Small intestine (tissue), 7 donors: ENCODE results near the gene STRIT1. TPM values are rescaled to one million over a fixed set of nuclear protein-coding genes. Genes with fewer than 3 reads are reported as not detected.
A peak's percentile ranks its signal among the peaks of the same experiment; 100 is the strongest.

Experiments
- DNase-seq, 2 donors: peaks; one replicate each; pipeline versions ENCODE4 v3.0.0 to v3.0.0-alpha.2; 2013
- FAIRE-seq: peaks from 2 replicates; lab custom pipeline; 2012; peaks lifted over from hg19 to GRCh38; lab: Jason Lieb, UNC
- H3K27ac ChIP-seq, 3 donors: one replicate each; pipeline ENCODE4 v1.5.1; 2013; ENCODE audit warnings: low read length in 2 of 3, mild to moderate bottlenecking in 2 of 3, control low read depth in 1 of 3, inconsistent platforms in 1 of 3, low read depth in 1 of 3, moderate library complexity in 1 of 3
- H3K27me3 ChIP-seq, 3 donors: one replicate each; pipeline ENCODE4 v1.6.1; 2013; ENCODE audit warnings: low read length in 3 of 3, inconsistent platforms in 1 of 3; ENCODE audit not compliant: control insufficient read depth in 3 of 3, insufficient read depth in 3 of 3
- H3K36me3 ChIP-seq, 3 donors: one replicate each; pipeline ENCODE4 v1.6.1; 2013; ENCODE audit warnings: low read length in 3 of 3, inconsistent platforms in 1 of 3, low read depth in 1 of 3, mild to moderate bottlenecking in 1 of 3, moderate library complexity in 1 of 3; ENCODE audit not compliant: control insufficient read depth in 3 of 3, insufficient read depth in 2 of 3
- H3K4me1 ChIP-seq, 3 donors: one replicate each; pipeline ENCODE4 v1.6.1; 2013; ENCODE audit warnings: low read length in 2 of 3, inconsistent platforms in 1 of 3, low read depth in 1 of 3, mild to moderate bottlenecking in 1 of 3, moderate library complexity in 1 of 3; ENCODE audit not compliant: control insufficient read depth in 3 of 3, insufficient read depth in 2 of 3
- H3K4me3 ChIP-seq, 3 donors: one replicate each; pipeline ENCODE4 v1.5.1; 2013; ENCODE audit warnings: low read length in 3 of 3, control low read depth in 1 of 3, inconsistent platforms in 1 of 3, low read depth in 1 of 3, mild to moderate bottlenecking in 1 of 3, moderate library complexity in 1 of 3
- H3K9me3 ChIP-seq, 2 donors: one replicate each; pipeline ENCODE4 v1.6.1; 2013; ENCODE audit warnings: low read depth in 1 of 2, low read length in 1 of 2; ENCODE audit not compliant: control insufficient read depth in 2 of 2, insufficient read depth in 1 of 2
- WGBS, 3 donors: extraction: QIAGEN DNeasy Blood & Tissue Kit; methylation state at CpG; one replicate each; pipeline ENCODE4 v1.1.7; 2013; 5-methylcytosine and 5-hydroxymethylcytosine counted together
- polyA plus RNA-seq, 4 donors: library from polyadenylated mRNA; stranded (reverse) in 3 of 4; unstranded in 1 of 4; fragments of 200-250 nt in 3 of 4; fragments of 120-200 nt in 1 of 4; gene quantifications; one replicate each; pipeline versions ENCODE4 v1.2.1 to v1.2.3, GENCODE V29; 2013
- donor health status: healthy with polysubstance abuse.
- donor health status: control.
- donor health status: control.
- donor health status: Bipolar disorder and iron deficiency.
- donor health status: healthy.

STRIT1 gene
- polyA plus RNA-seq, 4 donors: 0.10 to 10.3 (median 1.2) TPM

GRCh38 chr3:155308831-155309230 lies 15.3 kb upstream of the STRIT1 start:
- DNase-seq: no peak
- Histone ChIP-seq H3K4me1 (peaks cover 0 to 6% (median 2%) of the 10 kb centered on the region in 3 donors), H3K36me3 (no peaks in the 10 kb centered on the region), H3K4me3 (no peak overlapping the region), H3K27ac (no peak overlapping the region), H3K9me3 (peaks cover 0 to 11% of the 10 kb centered on the region in 2 donors), H3K27me3 (no peaks in the 10 kb centered on the region)
- no peak for FAIRE-seq
- 83 to 87% (median 86%) methylated on average over 9 of the region's 9 CpGs for WGBS, 3 donors

- WGBS, 3 donors: 88 to 95% (median 93%) methylated on average over 7 of the region's 7 CpGs
- no peak for DNase-seq
- FAIRE-seq: peak; percentile 93
Measured at GRCh38 chr3:155307183-155307582, 13.7 kb upstream of the STRIT1 start.

GRCh38 chr3:155304394-155304793 lies 10.9 kb upstream of the STRIT1 start:
- FAIRE-seq: no peak
- Histone ChIP-seq H3K27ac (peak overlapping the region in 1 of 3 donors; percentile 64), H3K9me3 (peaks cover 0 to 10% of the 10 kb centered on the region in 2 donors), H3K4me3 (no peak overlapping the region), H3K36me3 (no peaks in the 10 kb centered on the region), H3K27me3 (no peaks in the 10 kb centered on the region), H3K4me1 (peaks cover 0 to 10% (median 2%) of the 10 kb centered on the region in 3 donors)
- peak in 1 of 2 donors; percentile 18 for DNase-seq
- WGBS, 3 donors: 68 to 89% (median 70%) methylated on average over 2 of the region's 2 CpGs

More at GRCh38 chr3:155307183-155307582, 13.7 kb upstream of the STRIT1 start:
- Histone ChIP-seq H3K27me3 (no peaks in the 10 kb centered on the region), H3K4me3 (no peak overlapping the region), H3K27ac (no peak overlapping the region), H3K4me1 (peaks cover 0 to 10% (median 2%) of the 10 kb centered on the region in 3 donors), H3K36me3 (no peaks in the 10 kb centered on the region), H3K9me3 (peaks cover 0 to 11% of the 10 kb centered on the region in 2 donors)

GRCh38 chr3:155303540-155304097 lies 10.1 kb upstream of the STRIT1 start:
- FAIRE-seq: no peak
- peak; percentile 54 to 64 for DNase-seq
- H3K4me1 ChIP-seq: peaks cover 0 to 10% (median 2%) of the 10 kb centered on the region in 3 donors
- H3K27me3 ChIP-seq: no peaks in the 10 kb centered on the region
- H3K9me3 ChIP-seq: peaks cover 0 to 9% of the 10 kb centered on the region in 2 donors
- H3K4me3 ChIP-seq: no peak overlapping the region
- no peaks in the 10 kb centered on the region for H3K36me3 ChIP-seq
- H3K27ac ChIP-seq: peak overlapping the region in 2 of 3 donors; percentile 41 to 64

GRCh38 chr3:155302891-155303290 lies 9.4 kb upstream of the STRIT1 start:
- H3K4me1 ChIP-seq: peaks cover 0 to 10% (median 2%) of the 10 kb centered on the region in 3 donors
- FAIRE-seq (peak; percentile 96), DNase-seq (peak; percentile 70 to 95)
- 0 to 48% (median 22%) methylated on average over 2 of the region's 2 CpGs for WGBS, 3 donors
- no peaks in the 10 kb centered on the region for H3K36me3 ChIP-seq
- H3K27me3 ChIP-seq: no peaks in the 10 kb centered on the region
- peak overlapping the region in 1 of 3 donors; percentile 64 for H3K27ac ChIP-seq
- H3K4me3 ChIP-seq: no peak overlapping the region
- H3K9me3 ChIP-seq: peaks cover 0 to 10% of the 10 kb centered on the region in 2 donors

- 16 to 53% (median 31%) methylated on average over 2 of the region's 2 CpGs for WGBS, 3 donors
- Histone ChIP-seq H3K4me1 (peaks cover 0 to 10% (median 2%) of the 10 kb centered on the region in 3 donors), H3K27ac (peak overlapping the region in 1 of 3 donors; percentile 64), H3K36me3 (no peaks in the 10 kb centered on the region), H3K27me3 (no peaks in the 10 kb centered on the region), H3K9me3 (peaks cover 0 to 13% of the 10 kb centered on the region in 2 donors), H3K4me3 (no peak overlapping the region)
- FAIRE-seq (no peak), DNase-seq (peak in 1 of 2 donors; percentile 73)
Measured at GRCh38 chr3:155302481-155302880, 9.0 kb upstream of the STRIT1 start.

- DNase-seq (no peak), FAIRE-seq (no peak)
- no peaks in the 10 kb centered on the region for H3K27me3 ChIP-seq
- no peak overlapping the region for H3K4me3 ChIP-seq
- H3K9me3 ChIP-seq: peaks cover 0 to 17% of the 10 kb centered on the region in 2 donors
- no peaks in the 10 kb centered on the region for H3K4me1 ChIP-seq
- H3K36me3 ChIP-seq: no peaks in the 10 kb centered on the region
- H3K27ac ChIP-seq: no peak overlapping the region
Measured at GRCh38 chr3:155297100-155297499, 3.6 kb upstream of the STRIT1 start.

- H3K4me1 ChIP-seq: no peaks in the 10 kb centered on the region
- FAIRE-seq (no peak), DNase-seq (no peak)
- peaks cover 0 to 17% of the 10 kb centered on the region in 2 donors for H3K9me3 ChIP-seq
- H3K27ac ChIP-seq: no peak overlapping the region
- H3K4me3 ChIP-seq: no peak overlapping the region
- no peaks in the 10 kb centered on the region for H3K36me3 ChIP-seq
- H3K27me3 ChIP-seq: no peaks in the 10 kb centered on the region
Measured at GRCh38 chr3:155296413-155296812, 2.9 kb upstream of the STRIT1 start.

GRCh38 chr3:155292693-155293092 lies 790 bp downstream of the STRIT1 start:
- Histone ChIP-seq H3K4me1 (no peaks in the 10 kb centered on the region), H3K9me3 (peaks cover 0 to 9% of the 10 kb centered on the region in 2 donors), H3K4me3 (no peak overlapping the region), H3K36me3 (peaks cover 0 to 2% (median 0%) of the 10 kb centered on the region in 3 donors), H3K27me3 (no peaks in the 10 kb centered on the region), H3K27ac (no peak overlapping the region)
- WGBS, 3 donors: 90 to 99% (median 92%) methylated on average over 2 of the region's 2 CpGs
- DNase-seq (no peak), FAIRE-seq (no peak)
